Measurements from ENCODE around the gene CBLC.

DNA sequence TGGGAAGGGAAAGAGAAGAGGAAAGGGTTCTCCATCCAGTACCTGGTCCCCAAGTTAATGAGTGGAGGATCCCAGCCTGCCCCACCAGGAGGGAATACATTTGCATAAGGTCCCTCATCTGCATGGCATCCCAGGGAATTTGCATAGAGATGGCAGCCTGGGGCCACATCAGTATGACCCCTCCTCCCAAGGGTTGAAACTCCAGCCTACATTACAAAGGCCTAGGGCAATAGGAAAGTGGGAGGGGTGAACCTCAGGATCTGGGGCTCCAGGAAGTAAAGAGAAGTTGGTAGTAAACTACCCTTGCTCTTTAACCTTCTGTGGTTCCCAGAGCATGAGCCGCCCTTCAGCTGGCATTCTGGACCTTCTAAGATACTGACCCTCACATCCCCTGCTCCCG is 61.6 kb downstream of the CBLC start:
- TF ChIP-seq POLR2A (IDR thresholded peaks at IDR 0.05), result no peak
- TF ChIP-seq, protein P1, sequence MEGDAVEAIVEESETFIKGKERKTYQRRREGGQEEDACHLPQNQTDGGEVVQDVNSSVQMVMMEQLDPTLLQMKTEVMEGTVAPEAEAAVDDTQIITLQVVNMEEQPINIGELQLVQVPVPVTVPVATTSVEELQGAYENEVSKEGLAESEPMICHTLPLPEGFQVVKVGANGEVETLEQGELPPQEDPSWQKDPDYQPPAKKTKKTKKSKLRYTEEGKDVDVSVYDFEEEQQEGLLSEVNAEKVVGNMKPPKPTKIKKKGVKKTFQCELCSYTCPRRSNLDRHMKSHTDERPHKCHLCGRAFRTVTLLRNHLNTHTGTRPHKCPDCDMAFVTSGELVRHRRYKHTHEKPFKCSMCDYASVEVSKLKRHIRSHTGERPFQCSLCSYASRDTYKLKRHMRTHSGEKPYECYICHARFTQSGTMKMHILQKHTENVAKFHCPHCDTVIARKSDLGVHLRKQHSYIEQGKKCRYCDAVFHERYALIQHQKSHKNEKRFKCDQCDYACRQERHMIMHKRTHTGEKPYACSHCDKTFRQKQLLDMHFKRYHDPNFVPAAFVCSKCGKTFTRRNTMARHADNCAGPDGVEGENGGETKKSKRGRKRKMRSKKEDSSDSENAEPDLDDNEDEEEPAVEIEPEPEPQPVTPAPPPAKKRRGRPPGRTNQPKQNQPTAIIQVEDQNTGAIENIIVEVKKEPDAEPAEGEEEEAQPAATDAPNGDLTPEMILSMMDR (IDR thresholded peaks at IDR 0.05 in 4 of 5, conservative IDR thresholded peaks at IDR 0.05 in 1 of 5), result no peak

All from gastrocnemius medialis (tissue), 4 donors.